ENCODE results near the gene C5orf63.

The C5orf63 gene

DNA sequence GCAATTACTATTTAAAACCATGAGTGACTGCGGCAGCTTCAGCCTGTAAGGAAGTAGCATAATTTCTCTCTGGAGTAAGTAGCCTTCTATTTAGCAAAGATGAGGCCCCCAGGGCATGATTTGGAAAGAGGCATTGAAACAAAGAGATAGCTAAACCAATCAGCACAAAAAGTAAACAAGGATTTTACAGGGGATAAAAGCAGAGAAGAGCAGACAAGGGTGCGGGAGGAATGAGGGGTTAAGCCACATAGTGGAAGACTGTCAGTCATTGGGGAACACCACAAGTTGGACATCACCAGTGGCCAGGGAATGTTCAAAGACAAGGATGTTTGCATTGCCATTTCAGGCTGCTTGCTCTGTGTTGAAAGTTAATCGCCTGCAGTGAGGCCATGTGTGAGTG lies 24.0 kb upstream of the C5orf63 start:
- H3K27me3 ChIP-seq (replicated peaks; ENCODE audit: insufficient read depth, low read length): no peaks in the 10 kb centered on the region
- H3F3A ChIP-seq (ENCODE audit: insufficient read depth, low read length): peaks cover 12% of the 10 kb centered on the region
- no peaks in the 10 kb centered on the region for H3K9me2 ChIP-seq (replicated peaks; ENCODE audit: insufficient read depth, low read length)
- no peak overlapping the region for H3K27ac ChIP-seq (ENCODE audit: low read length)
- H4K20me1 ChIP-seq (ENCODE audit: insufficient read depth, low read length): no peaks in the 10 kb centered on the region
- no peaks in the 10 kb centered on the region for H3K79me2 ChIP-seq (ENCODE audit: low read length)
- H3K4me3 ChIP-seq (ENCODE audit: low read length): no peak overlapping the region
- no peaks in the 10 kb centered on the region for H3K36me3 ChIP-seq (replicated peaks; ENCODE audit: insufficient read depth, low read length)
- DNase-seq: no peak
- TF ChIP-seq EZH2 (optimal IDR thresholded peaks at IDR 0.05; ENCODE audit: low read depth, low read length) (no peak), EZH2phosphoT487 (IDR thresholded peaks at IDR 0.05; ENCODE audit: low read length) (no peak)
- TF ChIP-seq, protein P1, sequence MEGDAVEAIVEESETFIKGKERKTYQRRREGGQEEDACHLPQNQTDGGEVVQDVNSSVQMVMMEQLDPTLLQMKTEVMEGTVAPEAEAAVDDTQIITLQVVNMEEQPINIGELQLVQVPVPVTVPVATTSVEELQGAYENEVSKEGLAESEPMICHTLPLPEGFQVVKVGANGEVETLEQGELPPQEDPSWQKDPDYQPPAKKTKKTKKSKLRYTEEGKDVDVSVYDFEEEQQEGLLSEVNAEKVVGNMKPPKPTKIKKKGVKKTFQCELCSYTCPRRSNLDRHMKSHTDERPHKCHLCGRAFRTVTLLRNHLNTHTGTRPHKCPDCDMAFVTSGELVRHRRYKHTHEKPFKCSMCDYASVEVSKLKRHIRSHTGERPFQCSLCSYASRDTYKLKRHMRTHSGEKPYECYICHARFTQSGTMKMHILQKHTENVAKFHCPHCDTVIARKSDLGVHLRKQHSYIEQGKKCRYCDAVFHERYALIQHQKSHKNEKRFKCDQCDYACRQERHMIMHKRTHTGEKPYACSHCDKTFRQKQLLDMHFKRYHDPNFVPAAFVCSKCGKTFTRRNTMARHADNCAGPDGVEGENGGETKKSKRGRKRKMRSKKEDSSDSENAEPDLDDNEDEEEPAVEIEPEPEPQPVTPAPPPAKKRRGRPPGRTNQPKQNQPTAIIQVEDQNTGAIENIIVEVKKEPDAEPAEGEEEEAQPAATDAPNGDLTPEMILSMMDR (IDR thresholded peaks at IDR 0.05; ENCODE audit: low read length): no peak
- H3K4me2 ChIP-seq (ENCODE audit: low read depth, low read length): no peak overlapping the region
- no peak overlapping the region for H3K9ac ChIP-seq (ENCODE audit: low read length)
- H3K9me3 ChIP-seq (replicated peaks; ENCODE audit: insufficient read depth, low read length): no peaks in the 10 kb centered on the region
- no peak overlapping the region for H2AFZ ChIP-seq (ENCODE audit: low read length)
- H3K4me1 ChIP-seq (ENCODE audit: low read length): peaks cover 33% of the 10 kb centered on the region

DNA sequence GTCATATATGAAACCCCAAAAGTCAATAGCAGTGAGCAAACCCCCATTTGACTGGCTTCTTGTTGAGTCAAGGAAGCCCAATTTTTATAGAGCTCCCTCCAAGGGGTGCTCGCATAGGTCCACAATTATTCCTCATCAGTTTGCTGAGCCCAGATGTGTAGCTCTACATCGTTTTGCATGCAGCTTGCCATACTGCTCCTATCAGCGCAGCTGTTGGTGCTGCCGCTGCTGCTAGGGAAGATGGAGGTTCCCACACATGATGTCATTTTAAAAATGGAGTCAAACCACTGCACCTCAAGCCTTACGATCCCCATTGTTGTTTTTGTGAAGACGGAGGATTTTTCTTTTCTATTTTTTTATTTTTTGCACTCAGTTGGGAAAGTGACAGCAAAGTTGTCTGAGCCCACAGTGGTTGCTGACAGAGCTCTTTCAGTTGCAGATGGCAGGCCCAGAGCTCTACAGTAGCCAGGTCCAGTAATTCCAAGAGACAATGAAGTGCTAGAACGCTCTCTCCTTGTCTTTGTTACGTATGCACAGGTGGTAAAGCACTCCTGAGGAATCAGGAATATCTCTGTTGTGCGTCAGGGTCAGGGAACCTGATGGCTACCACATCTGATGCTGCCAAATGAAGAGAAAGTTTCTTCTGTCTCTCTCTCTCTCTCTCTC lies 23.2 kb upstream of the C5orf63 start:
- no peaks in the 10 kb centered on the region for H3K36me3 ChIP-seq (replicated peaks; ENCODE audit: insufficient read depth, low read length)
- H3K4me2 ChIP-seq (ENCODE audit: low read depth, low read length): peak overlapping the region; percentile 55
- no peaks in the 10 kb centered on the region for H3K79me2 ChIP-seq (ENCODE audit: low read length)
- H3K4me3 ChIP-seq (ENCODE audit: low read length): peak overlapping the region; percentile 26
- peaks cover 12% of the 10 kb centered on the region for H3F3A ChIP-seq (ENCODE audit: insufficient read depth, low read length)
- no peaks in the 10 kb centered on the region for H3K27me3 ChIP-seq (replicated peaks; ENCODE audit: insufficient read depth, low read length)
- peak; percentile 56 for DNase-seq
- H4K20me1 ChIP-seq (ENCODE audit: insufficient read depth, low read length): no peaks in the 10 kb centered on the region
- TF ChIP-seq, protein P1 (IDR thresholded peaks at IDR 0.05; ENCODE audit: low read length): no peak
- TF ChIP-seq EZH2 (optimal IDR thresholded peaks at IDR 0.05; ENCODE audit: low read depth, low read length): no peak
- TF ChIP-seq EZH2phosphoT487 (IDR thresholded peaks at IDR 0.05; ENCODE audit: low read length): no peak
- peak overlapping the region; percentile 16; the same call in 1 of the 2 replicates for H3K9ac ChIP-seq (ENCODE audit: low read length)
- no peaks in the 10 kb centered on the region for H3K9me2 ChIP-seq (replicated peaks; ENCODE audit: insufficient read depth, low read length)
- peaks cover 33% of the 10 kb centered on the region for H3K4me1 ChIP-seq (ENCODE audit: low read length)
- peak overlapping the region; percentile 36 for H2AFZ ChIP-seq (ENCODE audit: low read length)
- no peaks in the 10 kb centered on the region for H3K9me3 ChIP-seq (replicated peaks; ENCODE audit: insufficient read depth, low read length)
- H3K27ac ChIP-seq (ENCODE audit: low read length): peak overlapping the region; percentile 22; the same call in 1 of the 2 replicates

DNA sequence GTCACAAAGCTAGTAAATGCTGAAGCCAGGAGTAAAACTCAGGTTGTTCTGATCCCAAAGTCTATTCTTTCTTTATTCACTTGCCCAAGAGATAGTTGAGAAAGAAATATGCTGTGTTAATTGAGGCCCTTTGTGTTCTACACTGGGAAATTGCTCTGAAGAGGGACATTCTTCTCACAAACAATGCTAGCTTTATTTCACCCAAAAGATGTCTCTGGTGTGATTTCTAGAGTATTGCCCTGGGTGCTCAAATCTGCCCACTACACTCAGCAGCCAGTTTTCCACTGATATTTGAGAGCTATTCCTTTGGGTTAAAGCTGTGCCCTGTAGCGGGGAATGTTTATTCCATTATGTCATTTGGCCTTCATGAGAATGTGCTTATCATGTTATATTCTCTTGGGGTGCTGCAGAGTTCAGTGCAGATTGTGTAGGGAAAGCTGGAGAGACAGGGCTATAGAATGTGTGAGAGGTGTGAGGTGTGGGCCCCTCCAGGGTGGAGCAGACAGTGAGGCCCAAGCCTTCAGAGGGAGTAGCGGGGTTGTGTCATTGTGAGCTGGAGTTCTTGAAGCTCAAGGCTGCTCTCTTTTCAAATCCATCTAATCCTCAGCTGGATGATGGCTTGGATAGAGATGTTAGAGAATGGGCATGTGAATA lies 21.0 kb upstream of the C5orf63 start:
- Histone ChIP-seq H3K79me2 (ENCODE audit: low read length) (no peaks in the 10 kb centered on the region), H3K27ac (ENCODE audit: low read length) (no peak overlapping the region), H3F3A (ENCODE audit: insufficient read depth, low read length) (peaks cover 12% of the 10 kb centered on the region), H3K4me1 (ENCODE audit: low read length) (peaks cover 33% of the 10 kb centered on the region), H3K9me2 (replicated peaks; ENCODE audit: insufficient read depth, low read length) (no peaks in the 10 kb centered on the region), H3K4me2 (ENCODE audit: low read depth, low read length) (no peak overlapping the region), H3K4me3 (ENCODE audit: low read length) (no peak overlapping the region), H2AFZ (ENCODE audit: low read length) (no peak overlapping the region), H3K27me3 (replicated peaks; ENCODE audit: insufficient read depth, low read length) (no peaks in the 10 kb centered on the region), H3K9me3 (replicated peaks; ENCODE audit: insufficient read depth, low read length) (no peaks in the 10 kb centered on the region), H3K9ac (ENCODE audit: low read length) (no peak overlapping the region), H3K36me3 (replicated peaks; ENCODE audit: insufficient read depth, low read length) (no peaks in the 10 kb centered on the region), H4K20me1 (ENCODE audit: insufficient read depth, low read length) (no peaks in the 10 kb centered on the region)
- no peak for TF ChIP-seq EZH2 (optimal IDR thresholded peaks at IDR 0.05; ENCODE audit: low read depth, low read length)
- TF ChIP-seq EZH2phosphoT487 (IDR thresholded peaks at IDR 0.05; ENCODE audit: low read length): no peak
- TF ChIP-seq, protein P1 (IDR thresholded peaks at IDR 0.05; ENCODE audit: low read length): no peak
- no peak for DNase-seq
